Naive B cell (primary cell): ENCODE data around the gene CAMK1D. TPM values are rescaled to one million over a fixed set of nuclear protein-coding genes. Genes with fewer than 3 reads are reported as not detected.
"Not testable (repeated sequence)": the region's sequence is repeated elsewhere in the genome, so short reads cannot be mapped to it uniquely, and the experiment has no call there.

Source experiments
- ATAC-seq, 2 donors: fragments of 150-1000 bp; cut with Tn5 transposase; 2 replicates each; pipeline ENCODE4 v1.10.0; 2021; ENCODE audit warnings: low read depth in 2 of 2, mild to moderate bottlenecking in 2 of 2, moderate library complexity in 2 of 2
- DNase-seq: peaks from one replicate; pipeline ENCODE4 v3.0.0; 2022
- H3K27ac Mint-ChIP-seq, 6 donors: one replicate each; pipeline ENCODE4 v1.8.0; 2020 to 2022; ENCODE audit warnings: mild to moderate bottlenecking in 6 of 6, mixed read lengths in 6 of 6, moderate library complexity in 5 of 6, inconsistent platforms in 2 of 6
- H3K27me3 Mint-ChIP-seq, 3 donors: one replicate each; pipeline ENCODE4 v1.8.0; 2021 to 2022; ENCODE audit warnings: mixed read lengths in 3 of 3, mild to moderate bottlenecking in 1 of 3
- H3K36me3 Mint-ChIP-seq, 2 donors: one replicate each; pipeline ENCODE4 v1.8.0; 2020 to 2022; ENCODE audit warnings: mixed read lengths in 2 of 2, inconsistent platforms in 1 of 2, mild to moderate bottlenecking in 1 of 2
- H3K4me1 Mint-ChIP-seq, 3 donors: one replicate each; pipeline ENCODE4 v1.8.0; 2020 to 2022; ENCODE audit warnings: mixed read lengths in 3 of 3, inconsistent platforms in 1 of 3, mild to moderate bottlenecking in 1 of 3, moderate library complexity in 1 of 3
- H3K4me3 Mint-ChIP-seq, 8 donors: one replicate each; pipeline ENCODE4 v1.8.0; 2020 to 2022; ENCODE audit warnings: mild to moderate bottlenecking in 8 of 8, mixed read lengths in 8 of 8, moderate library complexity in 8 of 8, inconsistent platforms in 2 of 8
- H3K9me3 Mint-ChIP-seq, 7 donors: one replicate each; pipeline ENCODE4 v1.8.0; 2020 to 2022; ENCODE audit warnings: mixed read lengths in 7 of 7, mild to moderate bottlenecking in 5 of 7, inconsistent platforms in 2 of 7, moderate library complexity in 1 of 7
- polyA plus RNA-seq, 6 donors: library from polyadenylated mRNA; unstranded; fragments of 300-500 nt; fragmentation: Illumina TruSeq; gene quantifications; one replicate each; pipeline ENCODE4 v1.2.3, GENCODE V29; 2021; ENCODE audit warnings: low read depth in 6 of 6

CAMK1D gene
- polyA plus RNA-seq, 6 donors from 2014 or later: 12.2 to 54.1 (median 35.6) TPM

GRCh38 chr10:12726971-12727831 lies 377.9 kb downstream of the CAMK1D start:
- H3K27ac Mint-ChIP-seq: no peak overlapping the region
- no peaks in the 10 kb centered on the region for H3K9me3 Mint-ChIP-seq
- peaks cover 3 to 6% (median 5%) of the 10 kb centered on the region in 3 donors for H3K4me1 Mint-ChIP-seq
- H3K36me3 Mint-ChIP-seq: no peaks in the 10 kb centered on the region
- no peak overlapping the region for H3K4me3 Mint-ChIP-seq
- ATAC-seq (no peak), DNase-seq (no peak)
- H3K27me3 Mint-ChIP-seq: no peaks in the 10 kb centered on the region

- Mint-ChIP-seq H3K27me3 (no peaks in the 10 kb centered on the region), H3K4me1 (peaks cover 2 to 3% (median 3%) of the 10 kb centered on the region in 3 donors), H3K9me3 (no peaks in the 10 kb centered on the region), H3K27ac (peak overlapping the region in 1 of 6 donors; percentile 63), H3K4me3 (no peak overlapping the region), H3K36me3 (no peaks in the 10 kb centered on the region)
- ATAC-seq: no peak
- no peak for DNase-seq
Measured at GRCh38 chr10:12727832-12728215, 378.5 kb downstream of the CAMK1D start.

- H3K36me3 Mint-ChIP-seq: no peaks in the 10 kb centered on the region
- ATAC-seq (no peak), DNase-seq (no peak)
- no peaks in the 10 kb centered on the region for H3K9me3 Mint-ChIP-seq
- no peaks in the 10 kb centered on the region for H3K27me3 Mint-ChIP-seq
- no peak overlapping the region for H3K27ac Mint-ChIP-seq
- H3K4me1 Mint-ChIP-seq: peaks cover 0 to 4% (median 3%) of the 10 kb centered on the region in 3 donors
- no peak overlapping the region for H3K4me3 Mint-ChIP-seq
Measured at GRCh38 chr10:12728494-12728893, 379.1 kb downstream of the CAMK1D start.

- Mint-ChIP-seq H3K36me3 (peaks cover 0 to 5% of the 10 kb centered on the region in 2 donors), H3K4me3 (no peak overlapping the region), H3K4me1 (peaks cover 0 to 4% (median 1%) of the 10 kb centered on the region in 3 donors), H3K27me3 (no peaks in the 10 kb centered on the region), H3K9me3 (no peaks in the 10 kb centered on the region), H3K27ac (no peak overlapping the region)
- DNase-seq (no peak), ATAC-seq (no peak)
Measured at GRCh38 chr10:12729885-12730284, 380.5 kb downstream of the CAMK1D start.

GRCh38 chr10:12730809-12731519 lies 381.6 kb downstream of the CAMK1D start:
- H3K9me3 Mint-ChIP-seq: no peaks in the 10 kb centered on the region
- no peak overlapping the region for H3K4me3 Mint-ChIP-seq
- H3K27ac Mint-ChIP-seq: no peak overlapping the region
- no peaks in the 10 kb centered on the region for H3K27me3 Mint-ChIP-seq
- H3K36me3 Mint-ChIP-seq: peaks cover 0 to 5% of the 10 kb centered on the region in 2 donors
- DNase-seq (no peak), ATAC-seq (peak in 1 of 2 donors; percentile 14)
- peaks cover 0 to 5% (median 0%) of the 10 kb centered on the region in 3 donors for H3K4me1 Mint-ChIP-seq

GRCh38 chr10:12733271-12733670 lies 383.9 kb downstream of the CAMK1D start:
- DNase-seq (no peak), ATAC-seq (no peak)
- Mint-ChIP-seq H3K27ac (peak overlapping the region in 2 of 6 donors; percentile 8 to 27), H3K27me3 (no peaks in the 10 kb centered on the region), H3K4me1 (peaks cover 8 to 19% (median 10%) of the 10 kb centered on the region in 3 donors), H3K4me3 (no peak overlapping the region), H3K36me3 (peaks cover 5 to 9% of the 10 kb centered on the region in 2 donors), H3K9me3 (no peaks in the 10 kb centered on the region)

- ATAC-seq: no peak
- Mint-ChIP-seq H3K9me3 (no peaks in the 10 kb centered on the region), H3K27ac (peak overlapping the region in 3 of 6 donors; percentile 69 to 88 (median 75)), H3K4me1 (peaks cover 23 to 31% (median 26%) of the 10 kb centered on the region in 3 donors), H3K27me3 (no peaks in the 10 kb centered on the region), H3K36me3 (peaks cover 5 to 9% of the 10 kb centered on the region in 2 donors), H3K4me3 (no peak overlapping the region)
- DNase-seq: no peak
Measured at GRCh38 chr10:12735843-12736462, 386.6 kb downstream of the CAMK1D start.

- Mint-ChIP-seq H3K27ac (peak overlapping the region; percentile 93 to 98 (median 96)), H3K36me3 (peaks cover 4 to 9% of the 10 kb centered on the region in 2 donors), H3K27me3 (no peaks in the 10 kb centered on the region), H3K4me3 (peak overlapping the region in 2 of 8 donors; percentile 5 to 49), H3K4me1 (peaks cover 51 to 61% (median 52%) of the 10 kb centered on the region in 3 donors), H3K9me3 (peaks cover 0 to 9% (median 4%) of the 10 kb centered on the region in 7 donors)
- DNase-seq (no peak), ATAC-seq (no peak)
Measured at GRCh38 chr10:12740813-12741212, 391.5 kb downstream of the CAMK1D start.

- Mint-ChIP-seq H3K4me3 (peak overlapping the region in 7 of 8 donors; percentile 49 to 89 (median 73)), H3K36me3 (peaks cover 5 to 9% of the 10 kb centered on the region in 2 donors), H3K4me1 (peaks cover 48 to 60% (median 52%) of the 10 kb centered on the region in 3 donors), H3K9me3 (peaks cover 0 to 9% (median 4%) of the 10 kb centered on the region in 7 donors), H3K27ac (peak overlapping the region; percentile 93 to 98 (median 96)), H3K27me3 (no peaks in the 10 kb centered on the region)
- DNase-seq (no peak), ATAC-seq (no peak)
Measured at GRCh38 chr10:12741360-12741804, 392.0 kb downstream of the CAMK1D start.

GRCh38 chr10:12742771-12743170 lies 393.4 kb downstream of the CAMK1D start:
- peak overlapping the region in 7 of 8 donors; percentile 49 to 89 (median 73) for H3K4me3 Mint-ChIP-seq
- H3K27ac Mint-ChIP-seq: peak overlapping the region; percentile 93 to 98 (median 96)

GRCh38 chr10:12743466-12743865 lies 394.1 kb downstream of the CAMK1D start:
- not testable (repeated sequence) for H3K9me3 Mint-ChIP-seq, ATAC-seq, H3K36me3 Mint-ChIP-seq, DNase-seq, H3K27me3 Mint-ChIP-seq
- peak overlapping the region; percentile 93 to 98 (median 96) for H3K27ac Mint-ChIP-seq
- peak overlapping the region in 4 of 8 donors; percentile 18 to 89 (median 38) for H3K4me3 Mint-ChIP-seq
- peaks cover 45 to 58% (median 55%) of the 10 kb centered on the region in 3 donors for H3K4me1 Mint-ChIP-seq

More at GRCh38 chr10:12742771-12743170, 393.4 kb downstream of the CAMK1D start:
- Mint-ChIP-seq H3K4me1 (peaks cover 39 to 58% (median 48%) of the 10 kb centered on the region in 3 donors), H3K36me3 (peaks cover 0 to 8% of the 10 kb centered on the region in 2 donors), H3K27me3 (no peaks in the 10 kb centered on the region), H3K9me3 (peaks cover 0 to 9% (median 4%) of the 10 kb centered on the region in 7 donors)
- DNase-seq: peak; percentile 70
- ATAC-seq: peak; percentile 95 to 96

GRCh38 chr10:12743941-12744340 lies 394.6 kb downstream of the CAMK1D start:
- no peak for ATAC-seq

GRCh38 chr10:12748186-12748585 lies 398.8 kb downstream of the CAMK1D start:
- Mint-ChIP-seq H3K9me3 (no peaks in the 10 kb centered on the region), H3K4me1 (peaks cover 19 to 25% (median 23%) of the 10 kb centered on the region in 3 donors), H3K27me3 (no peaks in the 10 kb centered on the region), H3K36me3 (peaks cover 5 to 13% of the 10 kb centered on the region in 2 donors), H3K4me3 (no peak overlapping the region), H3K27ac (peak overlapping the region in 5 of 6 donors; percentile 20 to 56 (median 44))
- ATAC-seq (no peak), DNase-seq (no peak)

More at GRCh38 chr10:12743941-12744340, 394.6 kb downstream of the CAMK1D start:
- no peak for DNase-seq
- Mint-ChIP-seq H3K27ac (peak overlapping the region; percentile 30 to 96 (median 72)), H3K4me1 (peaks cover 47 to 58% (median 55%) of the 10 kb centered on the region in 3 donors), H3K9me3 (peaks cover 0 to 9% (median 4%) of the 10 kb centered on the region in 7 donors), H3K36me3 (peaks cover 0 to 8% of the 10 kb centered on the region in 2 donors), H3K4me3 (peak overlapping the region in 2 of 8 donors; percentile 5 to 20), H3K27me3 (no peaks in the 10 kb centered on the region)
